H9 (cell line): ENCODE results near the gene ZNF641. TPM values are rescaled to one million over a fixed set of nuclear protein-coding genes. Genes with fewer than 3 reads are reported as not detected.

Source experiments
- DNase-seq: peaks from one replicate; pipeline ENCODE4 v3.0.0-alpha.2; 2017
- H2AFZ ChIP-seq: one replicate; pipeline ENCODE4 v1.6.1; 2013; ENCODE audit warnings: mild to moderate bottlenecking, low read length, control low read depth, moderate library complexity
- H2AK5ac ChIP-seq: 2 replicates; pipeline ENCODE4 v1.6.1; 2013; ENCODE audit warnings: low read length, control low read depth, mixed read lengths; ENCODE audit not compliant: insufficient read length
- H2BK120ac ChIP-seq: one replicate; pipeline ENCODE4 v1.6.1; 2013; ENCODE audit warnings: low read depth, mild to moderate bottlenecking, low read length, control low read depth, inconsistent platforms; ENCODE audit not compliant: poor library complexity, severe bottlenecking
- H2BK12ac ChIP-seq: 2 replicates; pipeline ENCODE4 v1.6.1; 2013; ENCODE audit warnings: low read length, control low read depth, mixed read lengths, low read depth; ENCODE audit not compliant: insufficient read length
- H2BK15ac ChIP-seq: 2 replicates; pipeline ENCODE4 v1.6.1; 2013; ENCODE audit warnings: low read depth, low read length, control low read depth
- H2BK20ac ChIP-seq: one replicate; pipeline ENCODE4 v1.6.1; 2013; ENCODE audit warnings: low read depth, mild to moderate bottlenecking, low read length, control low read depth, inconsistent platforms; ENCODE audit not compliant: poor library complexity, severe bottlenecking
- H2BK5ac ChIP-seq: 2 replicates; pipeline ENCODE4 v1.6.1; 2013; ENCODE audit warnings: low read length, control low read depth, mixed read lengths; ENCODE audit not compliant: insufficient read length
- H3K14ac ChIP-seq: 2 replicates; pipeline ENCODE4 v1.6.1; 2013; ENCODE audit warnings: low read length, control low read depth; ENCODE audit not compliant: insufficient read depth
- H3K18ac ChIP-seq: 2 replicates; pipeline ENCODE4 v1.6.1; 2013; ENCODE audit warnings: low read depth, mild to moderate bottlenecking, mixed read lengths, low read length, control low read depth; ENCODE audit not compliant: insufficient read length
- H3K23ac ChIP-seq: 2 replicates; pipeline ENCODE4 v1.6.1; 2013; ENCODE audit warnings: low read length, control low read depth, mixed read lengths, low read depth; ENCODE audit not compliant: insufficient read length
- H3K23me2 ChIP-seq: 2 replicates; pipeline ENCODE4 v1.6.1; 2013; ENCODE audit warnings: low read depth, mild to moderate bottlenecking, mixed read lengths, low read length, control low read depth; ENCODE audit not compliant: insufficient read length, poor library complexity, severe bottlenecking
- H3K27ac ChIP-seq: 2 replicates; pipeline ENCODE4 v1.5.1; 2013; ENCODE audit warnings: low read length, control low read depth, mixed read lengths, low read depth; ENCODE audit not compliant: insufficient read length
- H3K27me3 ChIP-seq: 2 replicates; pipeline ENCODE4 v1.6.1; 2013; ENCODE audit warnings: low read length, control low read depth, inconsistent platforms; ENCODE audit not compliant: insufficient read depth
- H3K4ac ChIP-seq: 2 replicates; pipeline ENCODE4 v1.6.1; 2013; ENCODE audit warnings: low read depth, mild to moderate bottlenecking, control low read depth, inconsistent platforms, low read length, moderate library complexity
- H3K4me1 ChIP-seq: 2 replicates; pipeline ENCODE4 v1.6.1; 2013; ENCODE audit warnings: low read length, control low read depth, inconsistent platforms; ENCODE audit not compliant: insufficient read depth
- H3K4me2 ChIP-seq: 2 replicates; pipeline ENCODE4 v1.6.1; 2013; ENCODE audit warnings: low read length, control low read depth, mixed read lengths; ENCODE audit not compliant: insufficient read length, insufficient read depth
- H3K56ac ChIP-seq: 2 replicates; pipeline ENCODE4 v1.6.1; 2013; ENCODE audit warnings: low read depth, mild to moderate bottlenecking, mixed read lengths, low read length, control low read depth; ENCODE audit not compliant: insufficient read length
- H3K79me1 ChIP-seq: 2 replicates; pipeline ENCODE4 v1.6.1; 2013; ENCODE audit warnings: low read depth, mild to moderate bottlenecking, moderate library complexity, low read length, control low read depth, inconsistent platforms; ENCODE audit not compliant: insufficient read depth, poor library complexity, severe bottlenecking
- H3K79me2 ChIP-seq: 2 replicates; pipeline ENCODE4 v1.6.1; 2013; ENCODE audit warnings: low read length, control low read depth, inconsistent platforms; ENCODE audit not compliant: insufficient read depth
- H3K9ac ChIP-seq: 2 replicates; pipeline ENCODE4 v1.6.1; 2013; ENCODE audit warnings: low read length, control low read depth, mixed read lengths; ENCODE audit not compliant: insufficient read length; ENCODE audit errors: extremely low read depth
- H3K9me3 ChIP-seq: one replicate; pipeline ENCODE4 v1.6.1; 2013; ENCODE audit warnings: low read depth, low read length, inconsistent platforms; ENCODE audit not compliant: control insufficient read depth
- H3T11ph ChIP-seq: one replicate; pipeline ENCODE4 v1.6.1; 2013; ENCODE audit warnings: mild to moderate bottlenecking, low read length, control low read depth, inconsistent platforms
- H4K20me1 ChIP-seq: one replicate; pipeline ENCODE4 v1.6.1; 2013; ENCODE audit not compliant: control insufficient read depth, insufficient read length, insufficient read depth
- H4K5ac ChIP-seq: 2 replicates; pipeline ENCODE4 v1.6.1; 2013; ENCODE audit warnings: low read depth, mild to moderate bottlenecking, mixed read lengths, low read length, control low read depth; ENCODE audit not compliant: insufficient read length
- H4K8ac ChIP-seq: replicated peaks from 2 replicates; pipeline ENCODE4 v1.6.1; 2013; ENCODE audit warnings: low read length, control low read depth, mixed read lengths, low read depth; ENCODE audit not compliant: insufficient read length
- H4K91ac ChIP-seq: 2 replicates; pipeline ENCODE4 v1.6.1; 2013; ENCODE audit warnings: low read depth, mild to moderate bottlenecking, moderate library complexity, mixed read lengths, low read length, control low read depth; ENCODE audit not compliant: insufficient read length
- H3K27ac Mint-ChIP-seq, 3 experiments: 2 replicates in 2 of 3; 3 replicates in 1 of 3; pipeline ENCODE4 v1.8.0; 2020 to 2021; ENCODE audit warnings: mixed read lengths in 3 of 3, mild to moderate bottlenecking in 1 of 3, moderate library complexity in 1 of 3
- H3K27me3 Mint-ChIP-seq: 2 replicates; pipeline ENCODE4 v1.8.0; 2021; ENCODE audit warnings: low read depth, mild to moderate bottlenecking, moderate library complexity, mixed read lengths
- H3K36me3 Mint-ChIP-seq, 3 experiments: 2 replicates in 2 of 3; 3 replicates in 1 of 3; pipeline ENCODE4 v1.8.0; 2020 to 2021; ENCODE audit warnings: low read depth in 3 of 3, mixed read lengths in 3 of 3; ENCODE audit not compliant: insufficient read depth in 1 of 3
- H3K4me1 Mint-ChIP-seq, 2 experiments: 2 replicates each; pipeline ENCODE4 v1.8.0; 2020; ENCODE audit warnings: mixed read lengths in 2 of 2
- H3K4me3 Mint-ChIP-seq, 2 experiments: 2 replicates in 1 of 2; 3 replicates in 1 of 2; pipeline ENCODE4 v1.8.0; 2020 to 2021; ENCODE audit warnings: mild to moderate bottlenecking in 2 of 2, mixed read lengths in 2 of 2, moderate library complexity in 1 of 2
- H3K9me3 Mint-ChIP-seq, 2 experiments: 2 replicates in 1 of 2; 3 replicates in 1 of 2; pipeline ENCODE4 v1.8.0; 2020; ENCODE audit warnings: mild to moderate bottlenecking in 2 of 2, mixed read lengths in 2 of 2, moderate library complexity in 1 of 2
- CTCF ChIP-seq: fragments of 200-600 bp; sonication (generic); conservative IDR thresholded peaks from 3 replicates; pipeline ENCODE4 v1.8.0; 2021; ENCODE audit warnings: antibody characterized with exemption, mild to moderate bottlenecking
- WGBS: extraction: QIAGEN DNeasy Blood & Tissue Kit; methylation state at CpG from one replicate; pipeline ENCODE4 v1.1.7; 2013; ENCODE audit warnings: missing lambda C conversion rate, low lambda C conversion rate, mixed read lengths; ENCODE audit not compliant: insufficient read length; ENCODE audit errors: extremely low coverage; 5-methylcytosine and 5-hydroxymethylcytosine counted together
- total RNA-seq: library from RNA; stranded (reverse); gene quantifications from 2 replicates; pipeline ENCODE4 v1.2.1, GENCODE V29; 2021

Gene ZNF641
- total RNA-seq, 1 experiment from 2014 or later = 8.5 TPM

- H3K27ac ChIP-seq = no peak overlapping the region
- no peak overlapping the region for H2BK15ac ChIP-seq
- no peak overlapping the region for H4K91ac ChIP-seq
Observed at GRCh38 chr12:48351022-48351708, 446 bp upstream of the ZNF641 start.

More at GRCh38 chr12:48351022-48351708, 446 bp upstream of the ZNF641 start:
- H3K9me3 Mint-ChIP-seq = no peaks in the 10 kb centered on the region
- peaks cover 6 to 10% of the 10 kb centered on the region in 2 experiments for H3K4me1 Mint-ChIP-seq
- Histone ChIP-seq H3K18ac (peak overlapping the region; percentile 30), H3K4me2 (peak overlapping the region; percentile 93), H3K4ac (no peak overlapping the region), H3T11ph (no peak overlapping the region), H3K14ac (no peak overlapping the region), H2AFZ (peak overlapping the region; percentile 88), H3K23ac (no peak overlapping the region), H2BK20ac (no peak overlapping the region), H2BK120ac (no peak overlapping the region), H3K9ac (peak overlapping the region; percentile 51), H4K20me1 (no peaks in the 10 kb centered on the region), H3K4me1 (peaks cover 2% of the 10 kb centered on the region; the same call in 1 of the 2 replicates), H3K79me2 (no peaks in the 10 kb centered on the region), H2BK5ac (no peak overlapping the region), H2AK5ac (no peak overlapping the region), H3K27me3 (no peaks in the 10 kb centered on the region), H3K79me1 (no peaks in the 10 kb centered on the region), H2BK12ac (no peak overlapping the region), H3K9me3 (no peaks in the 10 kb centered on the region), H4K8ac (no peak overlapping the region), H3K56ac (no peak overlapping the region), H3K23me2 (peaks cover 10% of the 10 kb centered on the region), H4K5ac (no peak overlapping the region)
- peak overlapping the region in 2 of 3 experiments; percentile 59 to 88; a peak in 3 of 7 replicates for H3K27ac Mint-ChIP-seq
- H3K27me3 Mint-ChIP-seq = peaks cover 5% of the 10 kb centered on the region
- H3K36me3 Mint-ChIP-seq = peaks cover 3 to 7% (median 4%) of the 10 kb centered on the region in 3 experiments; a peak in 4 of 7 replicates
- peak overlapping the region; percentile 83 to 90 for H3K4me3 Mint-ChIP-seq
- peak; percentile 82 for DNase-seq
- no peak for TF ChIP-seq CTCF
- no CpG with 5 or more reads among the region's 36 CpGs for WGBS
